K562 (cell line): ENCODE results near the gene PDZRN4. TPM values are rescaled to one million over a fixed set of nuclear protein-coding genes. Genes with fewer than 3 reads are reported as not detected.
"Not testable (repeated sequence)": the region's sequence is repeated elsewhere in the genome, so short reads cannot be mapped to it uniquely, and the experiment has no call there.

ENCODE experiments used
- ATAC-seq: fragments of 200-7000 bp; cut with Tn5 transposase; 3 replicates; pipeline ENCODE4 v1.9.1; 2020; ENCODE audit warnings: moderate library complexity
- BruUV-seq: library from RNA; stranded (reverse); fragments of 400-500 nt; replicated peaks from 2 replicates; lab custom pipeline; 2021; lab: Mats Ljungman, UMichigan
- CTCF ChIA-PET: fragments of 300-600 bp; formaldehyde crosslinking; extraction: SDS; loops from one replicate; lab custom pipeline; 2021; ENCODE audit warnings: low intra/inter-chr PET ratio; lab: Yijun Ruan, JAX
- POLR2A ChIA-PET: fragments of 300-600, 350-650 bp; sonication (Branson Sonifier 250); formaldehyde crosslinking; extraction: SDS; loops from one replicate; lab custom pipeline; 2021; ENCODE audit warnings: antibody characterized with exemption, inconsistent platforms; lab: Yijun Ruan, JAX
- DNase-seq, 4 experiments: peaks; one replicate each; pipeline versions ENCODE4 v3.0.0 to v3.0.0-alpha.2; 2011 to 2018; ENCODE audit warnings: low spot score in 3 of 4, mixed read lengths in 3 of 4; ENCODE audit errors: extremely low read depth in 1 of 4
- FAIRE-seq: peaks from 2 replicates; lab custom pipeline; 2011; peaks lifted over from hg19 to GRCh38; lab: Jason Lieb, UNC
- H2AFZ ChIP-seq: 2 replicates; pipeline ENCODE4 v1.6.0; 2011; ENCODE audit warnings: low read depth, low read length, control low read depth, inconsistent platforms
- H3K27ac ChIP-seq: fragments of 200-600 bp; 3 replicates; pipeline ENCODE4 v1.8.0; 2011; ENCODE audit warnings: low read depth, mild to moderate bottlenecking, control low read depth, inconsistent platforms, low read length, moderate library complexity, mixed read lengths; ENCODE audit errors: extremely low read depth
- H3K27me3 ChIP-seq, 2 experiments: fragments of 300-600 bp in 1 of 2; 2 replicates in 1 of 2; 3 replicates in 1 of 2; pipeline versions ENCODE4 v1.6.0 to v1.8.0; 2011; ENCODE audit warnings: inconsistent platforms in 2 of 2, low read length in 2 of 2, mild to moderate bottlenecking in 1 of 2, mixed read lengths in 1 of 2, moderate library complexity in 1 of 2; ENCODE audit not compliant: control insufficient read depth in 2 of 2, insufficient read depth in 2 of 2
- H3K36me3 ChIP-seq: fragments of 300-600 bp; 3 replicates; pipeline ENCODE4 v1.8.0; 2011; ENCODE audit warnings: mild to moderate bottlenecking, low read length, inconsistent platforms; ENCODE audit not compliant: control insufficient read depth, insufficient read depth
- H3K4me1 ChIP-seq, 2 experiments: fragments of 200-600 bp in 1 of 2; replicated peaks in 1 of 2; 2 replicates in 1 of 2; 3 replicates in 1 of 2; pipeline versions ENCODE4 v1.5.1 to v1.8.0; 2011; ENCODE audit warnings: inconsistent platforms in 2 of 2, low read length in 2 of 2, mild to moderate bottlenecking in 1 of 2, mixed read lengths in 1 of 2, moderate library complexity in 1 of 2; ENCODE audit not compliant: control insufficient read depth in 2 of 2, insufficient read depth in 2 of 2
- H3K4me2 ChIP-seq: 2 replicates; pipeline ENCODE4 v1.6.1; 2011; ENCODE audit warnings: low read length, control low read depth, inconsistent platforms, mixed read lengths; ENCODE audit not compliant: insufficient read depth
- H3K4me3 ChIP-seq: fragments of 200-600 bp; sonication (generic), shearing (Covaris generic); 2 replicates; pipeline ENCODE4 v1.5.1; 2016; ENCODE audit warnings: control low read depth, inconsistent platforms
- H3K79me2 ChIP-seq: fragments of 200-600 bp; 3 replicates; pipeline ENCODE4 v1.8.0; 2011; ENCODE audit warnings: low read length, inconsistent platforms; ENCODE audit not compliant: control insufficient read depth, insufficient read depth
- H3K9ac ChIP-seq, 2 experiments: 2 replicates each; pipeline versions ENCODE4 v1.6.0 to v1.6.1; 2011; ENCODE audit warnings: low read depth in 2 of 2, low read length in 2 of 2, control low read depth in 1 of 2, inconsistent platforms in 1 of 2, mild to moderate bottlenecking in 1 of 2, mixed read lengths in 1 of 2; ENCODE audit not compliant: insufficient read depth in 1 of 2
- H3K9me1 ChIP-seq: one replicate; pipeline ENCODE4 v1.6.0; 2011; ENCODE audit warnings: inconsistent platforms, mild to moderate bottlenecking, low read length, moderate library complexity; ENCODE audit not compliant: control insufficient read depth, insufficient read depth
- H3K9me3 ChIP-seq: replicated peaks from 2 replicates; pipeline ENCODE4 v1.5.1; 2011; ENCODE audit warnings: low read depth, low read length, inconsistent platforms; ENCODE audit not compliant: control insufficient read depth, insufficient read depth
- H4K20me1 ChIP-seq: replicated peaks from 2 replicates; pipeline ENCODE4 v1.6.1; 2011; ENCODE audit warnings: low read length, inconsistent platforms, mixed read lengths; ENCODE audit not compliant: control insufficient read depth, insufficient read depth
- ARID4B ChIP-seq: sonication (generic); formaldehyde crosslinking; IDR thresholded peaks from 2 replicates; pipeline ENCODE4 v1.8.0; 2022; ENCODE audit warnings: mild to moderate bottlenecking, missing genetic modification reagents
- EP400 ChIP-seq: fragments of 450-650 bp; IDR thresholded peaks from 2 replicates; pipeline ENCODE4 v1.6.1; 2017; ENCODE audit warnings: antibody characterized with exemption, mild to moderate bottlenecking, moderate library complexity
- KDM2B ChIP-seq: fragments of 250-450 bp; sonication (Bioruptor Pico); IDR thresholded peaks from 2 replicates; pipeline ENCODE4 v1.8.0; 2021; ENCODE audit warnings: mild to moderate bottlenecking, moderate library complexity
- KLF13 ChIP-seq: fragments of 450-650 bp; IDR thresholded peaks from 2 replicates; pipeline ENCODE4 v1.6.1; 2016; ENCODE audit warnings: missing genetic modification characterization, low read depth, mild to moderate bottlenecking, missing compliant biosample characterization, moderate library complexity, borderline replicate concordance
- MAFG ChIP-seq: fragments of 450-650 bp; conservative IDR thresholded peaks from 2 replicates; pipeline ENCODE4 v1.6.1; 2016; ENCODE audit warnings: missing genetic modification characterization, missing compliant biosample characterization
- MNT ChIP-seq, 2 experiments: fragments of 450-650 bp; conservative IDR thresholded peaks; 2 replicates each; pipeline ENCODE4 v1.6.1; 2017; ENCODE audit warnings: mild to moderate bottlenecking in 2 of 2, moderate library complexity in 2 of 2
- XRCC5 ChIP-seq: fragments of 200-400 bp; formaldehyde crosslinking; IDR thresholded peaks from 2 replicates; pipeline ENCODE4 v1.6.1; 2017; ENCODE audit warnings: low read depth, mild to moderate bottlenecking, low read length
- ZNF197 ChIP-seq: fragments of 200-800 bp; sonication (Bioruptor generic); IDR thresholded peaks from 2 replicates; pipeline ENCODE4 v1.6.1; 2016; ENCODE audit warnings: low read depth, missing genetic modification characterization, missing compliant biosample characterization
- ZNF511 ChIP-seq: sonication (generic); formaldehyde crosslinking; IDR thresholded peaks from 2 replicates; pipeline ENCODE4 v1.8.0; 2022; ENCODE audit warnings: mild to moderate bottlenecking, missing genetic modification reagents
- WGBS: fragments of 100-300 bp; shearing (Covaris generic); methylation state at CpG from one replicate; pipeline ENCODE4 v1.1.6; 2016; ENCODE audit warnings: low coverage, mixed read lengths; ENCODE audit not compliant: insufficient coverage; ENCODE audit errors: missing lambda C conversion rate; 5-methylcytosine and 5-hydroxymethylcytosine counted together
- in situ Hi-C: fragments of 300-500 bp; cut with MboI; formaldehyde crosslinking; loops from 4 replicates; pipeline ENCODE4 v1.15.0; 2018; ENCODE audit warnings: inconsistent platforms, mixed read lengths
- intact Hi-C: fragments of 100-400 bp; cut with micrococcal nuclease; formaldehyde crosslinking; loops from 2 replicates; pipeline ENCODE4 v1.14.2; 2022
- polyA plus RNA-seq, 8 experiments: library from polyadenylated mRNA; depleted of rRNA in 4 of 8; stranded (reverse) in 5 of 8; unstranded in 3 of 8; fragments of >200 nt; fragmentation: Nextera tagmentation in 2 of 8; fragmentation: Illumina TruSeq in 1 of 8; extraction: Ambion mirVana in 2 of 8; extraction: Trizol in 1 of 8; gene quantifications; 2 replicates each; pipeline versions ENCODE4 v1.2.1 to v1.2.3, GENCODE V29; 2011 to 2014; ENCODE audit warnings: inconsistent platforms in 1 of 8, missing spikeins in 1 of 8
- total RNA-seq, 7 experiments: library from RNA; depleted of rRNA in 6 of 7; stranded (reverse); fragments of >200 nt in 6 of 7; fragmentation: Illumina TruSeq in 2 of 7; extraction: Trizol in 2 of 7; gene quantifications; 2 replicates each; pipeline versions ENCODE4 v1.2.1 to v1.2.3, GENCODE V29; 2011 to 2021; ENCODE audit warnings: low replicate concordance in 1 of 7

PDZRN4 gene
- total and polyA plus RNA-seq, 9 of the 15 experiments (the other 6 are each of a cell fraction or from before 2014, with no cell fraction given) = not detected

GRCh38 chr12:41254004-41254914 is 66.1 kb downstream of the PDZRN4 start (continued):
- TF ChIP-seq ZNF511 (CRISPR knock-in tag) (no peak), MNT (conservative IDR thresholded peaks at IDR 0.05) (no peak), KLF13 (tag) (no peak), MAFG (tag) (0 out of 2 replicates have a peak, but pooled peaks have one; percentile 12), EP400 (no peak), XRCC5 (no peak), KDM2B (CRISPR knock-in tag) (no peak), ZNF197 (CRISPR knock-in tag) (no peak), ARID4B (CRISPR knock-in tag) (no peak)

GRCh38 chr12:41263196-41263595 is 75.1 kb downstream of the PDZRN4 start:
- H3K4me1 ChIP-seq, ATAC-seq, H3K36me3 ChIP-seq, intact Hi-C loops, H3K9ac ChIP-seq, H3K4me3 ChIP-seq, in situ Hi-C loops, POLR2A ChIA-PET, H3K79me2 ChIP-seq, DNase-seq, FAIRE-seq, CTCF ChIA-PET, H4K20me1 ChIP-seq, H2AFZ ChIP-seq, H3K9me3 ChIP-seq, H3K27me3 ChIP-seq, H3K27ac ChIP-seq, H3K9me1 ChIP-seq, H3K4me2 ChIP-seq, BruUV-seq: not testable (repeated sequence)
- WGBS = 2% methylated on average over 6 of the region's 6 CpGs
